Measurements from ENCODE around the gene AEN.

AEN gene

DNA sequence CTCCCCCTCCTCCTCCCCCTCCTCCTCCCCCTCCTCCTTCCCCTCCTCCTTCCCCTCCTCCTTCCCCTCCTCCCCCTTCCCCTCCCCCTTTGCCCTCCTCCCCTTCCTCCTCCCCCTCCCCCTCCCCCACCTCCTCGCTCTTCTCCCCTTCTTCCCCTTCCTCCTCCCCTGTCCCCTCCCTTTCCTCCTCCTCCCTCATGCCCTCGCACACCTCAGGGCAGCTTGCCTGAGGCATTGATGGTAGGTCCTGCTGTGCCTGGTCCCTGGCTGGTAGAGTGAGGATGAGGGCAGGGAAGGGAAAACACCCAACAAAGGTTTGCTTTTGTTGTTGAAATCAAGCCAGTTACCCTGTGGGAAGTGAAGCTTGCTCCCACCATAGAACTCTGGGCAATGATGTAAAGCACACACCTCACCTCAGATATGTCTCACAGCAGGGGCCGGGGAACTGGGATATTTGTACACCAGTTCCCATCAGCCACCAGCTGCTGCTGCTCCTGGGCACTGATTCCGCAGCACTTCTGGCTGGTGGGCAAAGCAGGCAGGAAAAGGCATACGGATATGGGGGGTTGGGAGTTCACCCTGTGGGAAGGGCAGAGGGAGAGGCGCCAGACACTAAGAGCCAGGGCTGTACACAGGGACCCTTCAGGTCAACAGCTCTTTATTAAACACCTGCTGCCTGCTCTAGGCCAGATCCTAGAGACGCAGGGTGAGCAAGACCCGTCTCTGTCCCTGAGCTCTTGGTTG lies 31.5 kb downstream of the AEN start:
- no peak for TF ChIP-seq POLR2A (IDR thresholded peaks at IDR 0.05; ENCODE audit: extremely low read depth, insufficient read length)
- TF ChIP-seq MYC (IDR thresholded peaks at IDR 0.05; ENCODE audit: low read depth, low read length): no peak
- TF ChIP-seq, protein P1, sequence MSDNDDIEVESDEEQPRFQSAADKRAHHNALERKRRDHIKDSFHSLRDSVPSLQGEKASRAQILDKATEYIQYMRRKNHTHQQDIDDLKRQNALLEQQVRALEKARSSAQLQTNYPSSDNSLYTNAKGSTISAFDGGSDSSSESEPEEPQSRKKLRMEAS (IDR thresholded peaks at IDR 0.05; ENCODE audit: low read depth, low read length): no peak
- TF ChIP-seq, protein P2, sequence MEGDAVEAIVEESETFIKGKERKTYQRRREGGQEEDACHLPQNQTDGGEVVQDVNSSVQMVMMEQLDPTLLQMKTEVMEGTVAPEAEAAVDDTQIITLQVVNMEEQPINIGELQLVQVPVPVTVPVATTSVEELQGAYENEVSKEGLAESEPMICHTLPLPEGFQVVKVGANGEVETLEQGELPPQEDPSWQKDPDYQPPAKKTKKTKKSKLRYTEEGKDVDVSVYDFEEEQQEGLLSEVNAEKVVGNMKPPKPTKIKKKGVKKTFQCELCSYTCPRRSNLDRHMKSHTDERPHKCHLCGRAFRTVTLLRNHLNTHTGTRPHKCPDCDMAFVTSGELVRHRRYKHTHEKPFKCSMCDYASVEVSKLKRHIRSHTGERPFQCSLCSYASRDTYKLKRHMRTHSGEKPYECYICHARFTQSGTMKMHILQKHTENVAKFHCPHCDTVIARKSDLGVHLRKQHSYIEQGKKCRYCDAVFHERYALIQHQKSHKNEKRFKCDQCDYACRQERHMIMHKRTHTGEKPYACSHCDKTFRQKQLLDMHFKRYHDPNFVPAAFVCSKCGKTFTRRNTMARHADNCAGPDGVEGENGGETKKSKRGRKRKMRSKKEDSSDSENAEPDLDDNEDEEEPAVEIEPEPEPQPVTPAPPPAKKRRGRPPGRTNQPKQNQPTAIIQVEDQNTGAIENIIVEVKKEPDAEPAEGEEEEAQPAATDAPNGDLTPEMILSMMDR (IDR thresholded peaks at IDR 0.05; ENCODE audit: low read depth, low read length): no peak
- DNase-seq (ENCODE audit: low read depth): peak; percentile 7
- no peak overlapping the region for H3K4me3 ChIP-seq (ENCODE audit: low read depth, low read length)

DNA sequence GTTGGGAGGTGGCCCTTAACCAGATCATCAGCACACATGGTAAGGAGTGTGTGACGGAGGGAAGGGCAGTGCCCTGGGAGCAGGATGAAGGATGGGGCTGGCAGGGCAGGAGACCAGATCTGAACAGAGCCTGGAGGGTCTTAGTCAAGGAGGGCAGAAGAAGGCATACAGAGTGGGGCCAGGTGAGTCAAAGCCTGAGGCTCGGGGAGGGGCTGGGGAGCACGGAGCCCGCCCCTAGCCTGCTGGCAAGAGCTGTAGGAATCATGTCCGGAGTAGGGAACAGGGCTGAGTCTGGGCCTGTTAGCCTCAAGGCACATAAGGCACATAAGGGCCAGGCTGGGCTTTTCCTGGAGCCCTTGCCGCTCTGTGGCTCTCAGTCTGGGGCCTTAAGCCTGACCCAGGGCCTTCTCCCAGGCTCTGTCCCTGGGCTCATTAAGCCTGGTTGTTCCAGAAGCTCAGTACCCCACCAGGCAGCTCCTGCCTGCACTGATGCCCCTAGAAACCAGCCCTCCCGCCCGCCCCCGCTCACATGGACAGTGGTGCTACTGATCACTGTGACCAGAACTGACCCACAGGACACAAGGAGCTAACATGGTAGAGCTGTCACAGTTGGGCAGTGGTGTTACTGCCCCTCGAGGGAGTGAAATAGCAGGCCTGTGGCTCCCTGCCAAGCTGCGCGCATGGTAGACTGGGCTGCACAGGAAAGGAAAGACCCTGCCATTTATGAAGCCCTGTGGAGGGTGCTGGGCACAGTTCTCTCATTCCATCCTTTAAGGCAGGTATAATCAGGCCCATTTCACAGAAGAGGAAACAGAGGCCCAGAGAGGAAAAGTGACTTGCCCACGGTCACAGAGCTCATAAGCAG lies 32.3 kb downstream of the AEN start:
- no peak for DNase-seq (ENCODE audit: low read depth)
- TF ChIP-seq POLR2A (IDR thresholded peaks at IDR 0.05; ENCODE audit: extremely low read depth, insufficient read length) (no peak), MYC (IDR thresholded peaks at IDR 0.05; ENCODE audit: low read depth, low read length) (no peak)
- TF ChIP-seq, protein P1 (IDR thresholded peaks at IDR 0.05; ENCODE audit: low read depth, low read length): no peak
- TF ChIP-seq, protein P2 (IDR thresholded peaks at IDR 0.05; ENCODE audit: low read depth, low read length): no peak
- no peak overlapping the region for H3K4me3 ChIP-seq (ENCODE audit: low read depth, low read length)

DNA sequence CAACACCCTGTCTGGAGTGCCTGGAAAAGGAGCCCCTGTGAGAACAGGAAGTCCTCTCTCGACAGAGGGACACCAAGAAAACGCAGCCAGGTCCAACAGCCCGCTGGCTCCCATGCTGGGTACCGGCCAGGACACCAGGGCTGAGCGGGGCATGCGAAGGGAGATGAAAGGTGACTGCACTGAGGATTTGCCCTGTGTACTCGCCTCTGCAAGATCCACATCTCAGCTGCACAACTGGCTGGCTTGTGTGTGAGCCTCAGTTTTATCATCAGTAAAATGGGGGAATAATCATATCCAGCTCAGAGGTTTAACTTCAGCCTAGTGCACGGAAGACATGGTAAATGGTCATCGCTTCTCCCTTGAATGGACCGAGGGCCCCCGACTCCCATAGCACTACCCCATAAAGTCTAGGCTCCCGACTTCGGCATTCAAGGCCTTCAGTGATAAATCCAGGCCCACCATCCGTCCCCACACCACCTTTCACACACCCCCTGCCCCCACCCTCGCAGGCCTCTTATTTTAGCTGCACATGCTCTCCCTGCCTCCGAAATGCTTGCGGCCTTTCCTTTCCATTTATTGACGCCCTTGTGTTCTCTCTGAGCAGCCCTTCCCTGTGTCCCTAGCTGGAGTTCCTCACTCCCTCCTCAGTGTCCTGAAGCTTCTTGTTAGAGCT lies 33.4 kb downstream of the AEN start:
- DNase-seq (ENCODE audit: low read depth): peak; percentile 1
- TF ChIP-seq, protein P1 (IDR thresholded peaks at IDR 0.05; ENCODE audit: low read depth, low read length): no peak
- TF ChIP-seq POLR2A (IDR thresholded peaks at IDR 0.05; ENCODE audit: extremely low read depth, insufficient read length): no peak
- no peak for TF ChIP-seq MYC (IDR thresholded peaks at IDR 0.05; ENCODE audit: low read depth, low read length)
- TF ChIP-seq, protein P2 (IDR thresholded peaks at IDR 0.05; ENCODE audit: low read depth, low read length): no peak

DNA sequence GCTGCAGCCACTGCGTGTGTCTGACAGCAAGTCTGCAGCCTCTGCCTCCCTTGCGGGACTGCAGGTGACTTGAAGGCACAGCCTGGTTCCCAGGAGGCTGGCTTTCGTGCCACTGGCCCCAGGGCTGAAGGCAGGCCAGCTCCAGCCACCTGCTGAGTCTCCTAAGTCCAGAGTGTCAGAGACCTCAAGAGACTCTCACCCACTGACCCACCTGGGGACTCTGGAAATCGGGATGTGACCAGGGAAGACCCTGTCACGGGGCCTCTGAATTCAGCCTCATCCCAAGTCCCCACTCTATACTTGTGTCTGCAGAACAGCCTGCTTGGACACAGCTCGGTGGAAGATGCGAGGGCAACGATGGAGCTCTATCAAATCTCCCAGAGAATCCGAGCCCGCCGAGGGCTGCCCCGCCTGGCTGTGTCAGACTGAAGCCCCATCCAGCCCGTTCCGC lies 34.0 kb downstream of the AEN start:
- TF ChIP-seq POLR2A (IDR thresholded peaks at IDR 0.05; ENCODE audit: extremely low read depth, insufficient read length) (no peak), MYC (IDR thresholded peaks at IDR 0.05; ENCODE audit: low read depth, low read length) (no peak)
- TF ChIP-seq, protein P2 (IDR thresholded peaks at IDR 0.05; ENCODE audit: low read depth, low read length): no peak
- TF ChIP-seq, protein P1 (IDR thresholded peaks at IDR 0.05; ENCODE audit: low read depth, low read length): no peak
- no peak overlapping the region for H3K4me3 ChIP-seq (ENCODE audit: low read depth, low read length)
- DNase-seq (ENCODE audit: low read depth): no peak

More for the DNA sequence above, 33.4 kb downstream of the AEN start:
- H3K4me3 ChIP-seq (ENCODE audit: low read depth, low read length): no peak overlapping the region

DNA sequence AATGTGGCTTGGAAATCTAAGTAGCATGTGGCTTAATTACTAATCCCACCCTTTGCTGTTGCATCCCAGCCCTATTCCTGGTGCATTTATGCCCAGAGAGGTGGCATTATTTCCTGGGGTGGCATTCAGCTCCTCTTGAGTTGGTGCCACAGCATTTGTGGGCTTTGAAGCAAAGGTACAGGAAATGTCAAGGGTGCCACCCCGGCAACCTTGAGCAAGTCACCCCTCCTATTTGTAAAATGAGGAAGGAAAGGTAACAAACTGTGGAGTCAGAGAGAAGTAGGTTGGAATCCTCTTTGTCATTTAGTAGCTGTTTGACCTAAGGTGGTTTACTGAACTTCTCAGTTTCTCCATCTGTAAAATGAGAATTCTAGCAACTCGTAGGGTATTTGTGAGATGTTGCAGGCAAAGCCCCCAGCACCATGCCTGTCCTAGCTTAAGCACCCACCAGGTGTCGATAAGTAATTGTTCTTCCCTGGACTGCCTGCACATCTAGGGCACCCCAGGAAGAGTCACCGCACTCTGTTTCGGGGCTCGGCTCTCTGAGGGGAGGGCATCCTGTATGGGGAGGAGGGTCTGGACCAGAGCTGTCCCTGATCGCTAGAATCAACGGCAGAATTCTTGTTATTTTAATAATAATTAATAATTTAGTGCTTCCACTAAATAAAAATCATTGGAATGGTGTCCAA lies 34.8 kb downstream of the AEN start:
- TF ChIP-seq, protein P1 (IDR thresholded peaks at IDR 0.05; ENCODE audit: low read depth, low read length): no peak
- TF ChIP-seq MYC (IDR thresholded peaks at IDR 0.05; ENCODE audit: low read depth, low read length): no peak
- TF ChIP-seq POLR2A (IDR thresholded peaks at IDR 0.05; ENCODE audit: extremely low read depth, insufficient read length): no peak
- TF ChIP-seq, protein P2 (IDR thresholded peaks at IDR 0.05; ENCODE audit: low read depth, low read length): no peak
- H3K4me3 ChIP-seq (ENCODE audit: low read depth, low read length): no peak overlapping the region
- DNase-seq (ENCODE audit: low read depth): no peak
